HepG2 (cell line): ENCODE data around the gene SCAPER. TPM values are rescaled to one million over a fixed set of nuclear protein-coding genes. Genes with fewer than 3 reads are reported as not detected.
A peak's percentile ranks its signal among the peaks of the same experiment; 100 is the strongest.

ENCODE experiments used
- ATAC-seq: fragments of 200-7000 bp; cut with Tn5 transposase; 3 replicates; pipeline ENCODE4 v1.9.1; 2020; ENCODE audit warnings: mild to moderate bottlenecking, moderate library complexity
- BruUV-seq: library from RNA; stranded (reverse); fragments of 400-500 nt; replicated peaks from 2 replicates; lab custom pipeline; 2021; lab: Mats Ljungman, UMichigan
- CTCF ChIA-PET: fragments of 300-600 bp; formaldehyde crosslinking; extraction: SDS; loops from one replicate; lab custom pipeline; 2021; ENCODE audit warnings: low total read pairs, inconsistent platforms, low intra/inter-chr PET ratio; lab: Yijun Ruan, JAX
- POLR2A ChIA-PET: fragments of 350-600 bp; sonication (Branson Sonifier 250); formaldehyde crosslinking; loops from one replicate; lab custom pipeline; 2020; ENCODE audit warnings: antibody characterized with exemption, inconsistent platforms; lab: Yijun Ruan, JAX
- DNase-seq: peaks from one replicate; pipeline ENCODE4 v3.0.0-alpha.2; 2015; ENCODE audit warnings: low spot score
- FAIRE-seq: peaks from 3 replicates; lab custom pipeline; 2011; peaks lifted over from hg19 to GRCh38; lab: Jason Lieb, UNC
- H2AFZ ChIP-seq: one replicate; pipeline ENCODE4 v1.6.1; 2011; ENCODE audit warnings: low read length, inconsistent platforms
- H3K27ac ChIP-seq: fragments of 300-600 bp; 3 replicates; pipeline ENCODE4 v1.8.0; 2011; ENCODE audit warnings: mixed run types, mild to moderate bottlenecking, mixed read lengths, low read length, inconsistent platforms; ENCODE audit not compliant: insufficient read depth; ENCODE audit errors: extremely low read length
- H3K27me3 ChIP-seq, 2 experiments: fragments of 200-600 bp in 1 of 2; 2 replicates in 1 of 2; 3 replicates in 1 of 2; pipeline versions ENCODE4 v1.6.0 to v1.8.0; 2011; ENCODE audit warnings: low read length in 2 of 2, mild to moderate bottlenecking in 2 of 2, moderate library complexity in 2 of 2, inconsistent platforms in 1 of 2; ENCODE audit not compliant: insufficient read depth in 2 of 2, control insufficient read depth in 1 of 2
- H3K36me3 ChIP-seq, 2 experiments: fragments of 200-600 bp in 1 of 2; replicated peaks in 1 of 2; 2 replicates in 1 of 2; 3 replicates in 1 of 2; pipeline versions ENCODE4 v1.5.1 to v1.8.0; 2011; ENCODE audit warnings: low read length in 2 of 2, inconsistent platforms in 1 of 2; ENCODE audit not compliant: insufficient read depth in 2 of 2, control insufficient read depth in 1 of 2
- H3K4me1 ChIP-seq: 2 replicates; pipeline ENCODE4 v1.5.1; 2012; ENCODE audit warnings: low read length, inconsistent platforms; ENCODE audit not compliant: insufficient read depth
- H3K4me2 ChIP-seq: 2 replicates; pipeline ENCODE4 v1.6.0; 2011; ENCODE audit warnings: low read depth, low read length, inconsistent platforms
- H3K4me3 ChIP-seq, 3 experiments: fragments of 200-600 bp in 1 of 3; sonication (generic), shearing (Covaris generic) in 1 of 3; replicated peaks in 1 of 3; 2 replicates each; pipeline ENCODE4 v1.5.1; 2011 to 2016; ENCODE audit warnings: low read length in 3 of 3, inconsistent platforms in 2 of 3, low read depth in 2 of 3, mild to moderate bottlenecking in 2 of 3, control low read depth in 1 of 3, mixed read lengths in 1 of 3; ENCODE audit not compliant: insufficient read depth in 1 of 3
- H3K79me2 ChIP-seq: one replicate; pipeline ENCODE4 v1.6.1; 2011; ENCODE audit warnings: low read length, inconsistent platforms; ENCODE audit not compliant: insufficient read depth
- H3K9ac ChIP-seq: 2 replicates; pipeline ENCODE4 v1.6.0; 2011; ENCODE audit warnings: mild to moderate bottlenecking, low read depth, low read length, inconsistent platforms; ENCODE audit not compliant: insufficient read depth
- H3K9me3 ChIP-seq: 2 replicates; pipeline ENCODE4 v1.5.1; 2012; ENCODE audit warnings: mild to moderate bottlenecking, low read length
- H4K20me1 ChIP-seq: 2 replicates; pipeline ENCODE4 v1.6.0; 2011; ENCODE audit warnings: inconsistent platforms, mild to moderate bottlenecking, low read length, moderate library complexity; ENCODE audit not compliant: insufficient read depth
- ESRRA ChIP-seq: sonication (generic); formaldehyde crosslinking; IDR thresholded peaks from 2 replicates; pipeline ENCODE4 v1.5.1; 2020; ENCODE audit warnings: mild to moderate bottlenecking, low read depth, missing genetic modification reagents
- FOXK2 ChIP-seq: fragments of 450-650 bp; IDR thresholded peaks from 2 replicates; pipeline ENCODE4 v1.6.1; 2016
- HIVEP1 ChIP-seq: sonication (generic); formaldehyde crosslinking; IDR thresholded peaks from 2 replicates; pipeline ENCODE4 v1.4.0; 2020; ENCODE audit warnings: mild to moderate bottlenecking, missing genetic modification reagents
- NFKBIZ ChIP-seq: IDR thresholded peaks from 2 replicates; pipeline ENCODE4 v1.6.1; 2018; ENCODE audit warnings: missing genetic modification reagents, missing compliant biosample characterization
- RBFOX2 ChIP-seq: fragments of 200-400 bp; formaldehyde crosslinking; IDR thresholded peaks from 2 replicates; pipeline ENCODE4 v1.6.1; 2017; ENCODE audit warnings: low read depth, mild to moderate bottlenecking, low read length
- SUZ12 ChIP-seq: fragments of 150-350 bp; IDR thresholded peaks from 2 replicates; pipeline ENCODE4 v1.6.1; 2014; ENCODE audit warnings: low read depth, low read length
- TBL1XR1 ChIP-seq: fragments of 150-350 bp; IDR thresholded peaks from 2 replicates; pipeline ENCODE4 v1.6.1; 2014; ENCODE audit warnings: borderline replicate concordance, low read length; ENCODE audit not compliant: partially characterized antibody
- TBX2 ChIP-seq: sonication (generic); formaldehyde crosslinking; IDR thresholded peaks from 2 replicates; pipeline ENCODE4 v1.5.0; 2020; ENCODE audit warnings: missing genetic modification reagents, mild to moderate bottlenecking, borderline replicate concordance
- ZBTB3 ChIP-seq: sonication (generic); formaldehyde crosslinking; IDR thresholded peaks from 2 replicates; pipeline ENCODE4 v1.4.0; 2020; ENCODE audit warnings: low read depth, mild to moderate bottlenecking, moderate library complexity, missing genetic modification reagents, borderline replicate concordance
- ZBTB38 ChIP-seq: sonication (generic); formaldehyde crosslinking; IDR thresholded peaks from 2 replicates; pipeline ENCODE4 v1.5.1; 2020; ENCODE audit warnings: mild to moderate bottlenecking, missing genetic modification reagents
- ZNF235 ChIP-seq: sonication (generic); formaldehyde crosslinking; IDR thresholded peaks from 2 replicates; pipeline ENCODE4 v1.8.1; 2023; ENCODE audit warnings: mild to moderate bottlenecking, missing genetic modification reagents, borderline replicate concordance
- ZNF768 ChIP-seq: sonication (generic); formaldehyde crosslinking; IDR thresholded peaks from 2 replicates; pipeline ENCODE4 v1.4.0; 2020; ENCODE audit warnings: missing genetic modification reagents
- ZNF891 ChIP-seq: sonication (generic); formaldehyde crosslinking; IDR thresholded peaks from 2 replicates; pipeline ENCODE4 v1.5.0; 2020; ENCODE audit warnings: mild to moderate bottlenecking, missing genetic modification reagents
- WGBS: methylation state at CpG from one replicate; pipeline ENCODE4 v1.1.6; 2017; ENCODE audit warnings: low lambda C conversion rate; 5-methylcytosine and 5-hydroxymethylcytosine counted together
- in situ Hi-C: cut with HindIII; loops from 2 replicates; pipeline ENCODE4 v1.10.0; 2017; ENCODE audit warnings: low pct_unique_long_range_greater_than_20kb; ENCODE audit not compliant: extremely low pct_ligation_motif_present
- intact Hi-C: fragments of 100-400 bp; cut with micrococcal nuclease; formaldehyde crosslinking; loops from one replicate; pipeline ENCODE4 v1.10.0; 2022; ENCODE audit not compliant: unreplicated experiment
- polyA plus RNA-seq, 8 experiments: library from polyadenylated mRNA; depleted of rRNA in 3 of 8; stranded (reverse) in 7 of 8; unstranded in 1 of 8; fragments of >200 nt; fragmentation: Illumina TruSeq in 4 of 8; extraction: Trizol in 4 of 8; gene quantifications; 2 replicates each; pipeline versions ENCODE4 v1.2.1 to v1.2.3, GENCODE V29; 2011 to 2016; ENCODE audit warnings: low read depth in 4 of 8, missing spikeins in 1 of 8, mixed read lengths in 1 of 8; ENCODE audit not compliant: insufficient read depth in 1 of 8
- total RNA-seq, 5 experiments: library from RNA; depleted of rRNA; stranded (reverse); fragments of >200 nt; fragmentation: Illumina TruSeq; extraction: Trizol; gene quantifications; 2 replicates each; pipeline ENCODE4 v1.2.3, GENCODE V29; 2016; ENCODE audit warnings: low read depth in 1 of 5
- TF ChIP-seq, protein P1 (sequence below): sonication (generic); formaldehyde crosslinking; IDR thresholded peaks from 2 replicates; pipeline ENCODE4 v1.4.0; 2020; ENCODE audit warnings: missing genetic modification reagents
- TF ChIP-seq, protein P2 (sequence below): sonication (generic); formaldehyde crosslinking; IDR thresholded peaks from 2 replicates; pipeline ENCODE4 v1.8.1; 2022; ENCODE audit warnings: low read depth, mild to moderate bottlenecking, missing genetic modification reagents
- TF ChIP-seq, protein P3 (sequence below): sonication (generic); formaldehyde crosslinking; IDR thresholded peaks from 2 replicates; pipeline ENCODE4 v1.4.0; 2020; ENCODE audit warnings: mild to moderate bottlenecking, missing genetic modification reagents

Gene SCAPER
- total and polyA plus RNA-seq, 2 of the 13 experiments (the other 11 are each of a cell fraction or from before 2014, with no cell fraction given) = 4.3 to 10.5 TPM

DNA sequence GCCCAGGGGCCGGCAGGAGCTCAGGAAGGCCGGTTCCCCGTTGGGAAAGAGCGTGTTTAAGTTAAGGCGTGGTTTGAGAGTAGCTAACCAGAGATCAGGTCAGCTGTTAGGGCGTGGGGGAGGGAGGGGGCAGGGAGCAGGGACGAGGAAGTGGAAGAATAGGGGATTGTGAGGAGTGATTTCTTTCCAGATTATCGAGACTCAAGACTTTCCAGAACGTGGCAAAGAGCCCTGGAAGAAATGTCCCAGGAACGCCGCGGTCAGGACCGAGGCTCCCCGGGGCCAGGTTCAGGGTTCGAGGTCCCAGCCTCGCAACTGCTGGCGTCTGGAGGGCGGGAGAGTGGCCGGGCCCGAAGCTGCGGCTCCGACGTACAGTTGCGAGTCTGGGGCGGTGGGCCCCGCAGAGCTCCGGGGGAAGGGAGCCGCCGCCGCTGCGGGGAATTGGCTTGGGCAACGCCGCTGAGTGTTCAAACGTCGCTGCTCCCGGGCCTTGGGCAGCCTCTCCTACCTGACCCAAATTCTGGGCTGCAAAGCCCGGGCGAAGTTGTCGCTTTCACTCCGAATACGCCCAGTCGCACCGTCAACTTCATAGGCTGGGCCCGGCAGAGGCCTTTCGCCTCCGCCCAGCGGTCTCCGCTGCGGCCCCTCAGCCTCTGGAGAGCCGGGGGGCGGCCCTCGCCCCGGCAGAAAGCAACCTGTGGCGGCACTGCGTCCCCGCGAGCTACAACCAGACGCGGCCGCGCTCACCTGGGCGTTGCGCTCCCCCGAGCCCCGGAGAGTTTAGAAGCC lies 559.1 kb downstream of the SCAPER start (continued):
- TF ChIP-seq ZNF891 (CRISPR knock-in tag) (no peak), RBFOX2 (peak; percentile 68), TBL1XR1 (no peak)
- TF ChIP-seq, all 625 proteins: peak for 129

DNA sequence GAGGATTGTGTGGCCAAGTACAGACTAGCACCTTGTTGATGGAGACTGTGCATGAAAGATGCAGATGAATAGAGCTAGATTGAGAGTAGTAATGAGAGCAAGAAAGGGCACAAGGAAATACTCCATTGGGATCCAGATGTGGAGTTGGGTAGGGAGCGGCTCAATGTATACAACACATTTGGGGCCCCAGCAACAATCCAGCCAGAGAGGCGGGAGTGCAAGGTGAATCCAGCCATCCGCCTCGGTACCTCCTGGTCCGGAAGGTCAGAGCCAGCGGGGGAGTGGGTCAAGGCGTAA lies 559.6 kb downstream of the SCAPER start:
- Histone ChIP-seq H3K27me3 (no peaks in the 10 kb centered on the region), H3K4me1 (peaks cover 14% of the 10 kb centered on the region), H3K4me3 (peak overlapping the region; percentile 67 to 76 (median 72)), H3K9me3 (no peaks in the 10 kb centered on the region), H4K20me1 (no peaks in the 10 kb centered on the region), H3K4me2 (peak overlapping the region; percentile 78), H3K9ac (peak overlapping the region; percentile 77), H3K79me2 (no peaks in the 10 kb centered on the region), H2AFZ (no peak overlapping the region), H3K36me3 (peaks cover 5 to 19% of the 10 kb centered on the region in 2 experiments; a peak in 4 of 5 replicates), H3K27ac (peak overlapping the region; percentile 67)
- FAIRE-seq (no peak), DNase-seq (no peak), ATAC-seq (no peak)
- intact Hi-C loops (no loop called here), in situ Hi-C loops (no loop called here)
- WGBS = 6% methylated on average over 7 of the region's 7 CpGs
- CTCF ChIA-PET = no interaction called here
- no TSS peak for BruUV-seq
- POLR2A ChIA-PET = interaction anchor here (0.7 to 3.0 kb wide), 6 partner anchors 9 to 149 kb away, joined by 3 to 91 read pairs (median 5); partner anchors contain the start of genes ETFA and ISL2
- TF ChIP-seq ZBTB38 (CRISPR knock-in tag) (no peak), ZNF235 (CRISPR knock-in tag) (peak; percentile 51; the same call in 1 of the 2 replicates), HIVEP1 (0 out of 2 replicates have a peak, but pooled peaks have one; percentile 7), TBX2 (CRISPR knock-in tag) (0 out of 2 replicates have a peak, but pooled peaks have one; percentile 8), NFKBIZ (CRISPR knock-in tag) (no peak), ZNF768 (no peak), FOXK2 (no peak), ESRRA (CRISPR knock-in tag) (0 out of 2 replicates have a peak, but pooled peaks have one; percentile 23), ZBTB3 (no peak), SUZ12 (no peak)
- TF ChIP-seq, protein P1, sequence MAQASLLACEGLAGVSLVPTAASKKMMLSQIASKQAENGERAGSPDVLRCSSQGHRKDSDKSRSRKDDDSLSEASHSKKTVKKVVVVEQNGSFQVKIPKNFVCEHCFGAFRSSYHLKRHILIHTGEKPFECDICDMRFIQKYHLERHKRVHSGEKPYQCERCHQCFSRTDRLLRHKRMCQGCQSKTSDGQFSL (CRISPR knock-in tag) = no peak
- TF ChIP-seq, protein P2, sequence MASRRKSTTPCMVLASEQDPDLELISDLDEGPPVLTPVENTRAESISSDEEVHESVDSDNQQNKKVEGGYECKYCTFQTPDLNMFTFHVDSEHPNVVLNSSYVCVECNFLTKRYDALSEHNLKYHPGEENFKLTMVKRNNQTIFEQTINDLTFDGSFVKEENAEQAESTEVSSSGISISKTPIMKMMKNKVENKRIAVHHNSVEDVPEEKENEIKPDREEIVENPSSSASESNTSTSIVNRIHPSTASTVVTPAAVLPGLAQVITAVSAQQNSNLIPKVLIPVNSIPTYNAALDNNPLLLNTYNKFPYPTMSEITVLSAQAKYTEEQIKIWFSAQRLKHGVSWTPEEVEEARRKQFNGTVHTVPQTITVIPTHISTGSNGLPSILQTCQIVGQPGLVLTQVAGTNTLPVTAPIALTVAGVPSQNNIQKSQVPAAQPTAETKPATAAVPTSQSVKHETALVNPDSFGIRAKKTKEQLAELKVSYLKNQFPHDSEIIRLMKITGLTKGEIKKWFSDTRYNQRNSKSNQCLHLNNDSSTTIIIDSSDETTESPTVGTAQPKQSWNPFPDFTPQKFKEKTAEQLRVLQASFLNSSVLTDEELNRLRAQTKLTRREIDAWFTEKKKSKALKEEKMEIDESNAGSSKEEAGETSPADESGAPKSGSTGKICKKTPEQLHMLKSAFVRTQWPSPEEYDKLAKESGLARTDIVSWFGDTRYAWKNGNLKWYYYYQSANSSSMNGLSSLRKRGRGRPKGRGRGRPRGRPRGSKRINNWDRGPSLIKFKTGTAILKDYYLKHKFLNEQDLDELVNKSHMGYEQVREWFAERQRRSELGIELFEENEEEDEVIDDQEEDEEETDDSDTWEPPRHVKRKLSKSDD (CRISPR knock-in tag) = no peak
- TF ChIP-seq, protein P3, sequence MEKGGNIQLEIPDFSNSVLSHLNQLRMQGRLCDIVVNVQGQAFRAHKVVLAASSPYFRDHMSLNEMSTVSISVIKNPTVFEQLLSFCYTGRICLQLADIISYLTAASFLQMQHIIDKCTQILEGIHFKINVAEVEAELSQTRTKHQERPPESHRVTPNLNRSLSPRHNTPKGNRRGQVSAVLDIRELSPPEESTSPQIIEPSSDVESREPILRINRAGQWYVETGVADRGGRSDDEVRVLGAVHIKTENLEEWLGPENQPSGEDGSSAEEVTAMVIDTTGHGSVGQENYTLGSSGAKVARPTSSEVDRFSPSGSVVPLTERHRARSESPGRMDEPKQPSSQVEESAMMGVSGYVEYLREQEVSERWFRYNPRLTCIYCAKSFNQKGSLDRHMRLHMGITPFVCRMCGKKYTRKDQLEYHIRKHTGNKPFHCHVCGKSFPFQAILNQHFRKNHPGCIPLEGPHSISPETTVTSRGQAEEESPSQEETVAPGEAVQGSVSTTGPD (CRISPR knock-in tag) = no peak
